Measurements from ENCODE around the gene DOCK4. TPM values are rescaled to one million over a fixed set of nuclear protein-coding genes. Genes with fewer than 3 reads are reported as not detected.

DOCK4 gene
- total RNA-seq, 1 experiment from 2014 or later, result 20.4 TPM

DNA sequence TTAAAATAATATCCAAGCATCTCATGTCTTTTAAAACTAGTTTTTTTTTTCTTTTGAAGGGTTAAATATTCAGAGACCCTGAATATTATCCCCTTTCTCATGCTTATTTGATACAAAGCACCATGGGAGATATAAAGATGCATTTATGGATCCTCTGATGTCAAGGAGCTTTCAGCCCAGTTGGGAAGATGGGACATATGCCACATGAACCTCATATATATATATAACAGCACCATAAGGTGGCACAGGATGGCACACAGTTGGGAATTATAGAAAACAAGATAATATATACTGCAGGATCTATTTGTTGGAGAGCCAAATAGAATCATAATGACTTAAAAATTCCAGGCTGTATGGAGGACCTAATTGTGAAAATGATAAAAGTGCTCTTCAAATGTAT, 458.5 kb downstream of the DOCK4 start:
- peaks cover 8% of the 10 kb centered on the region for H3K4me1 Mint-ChIP-seq
- no peak for DNase-seq (ENCODE audit: low spot score)
- ChIA-PET CTCF (no interaction called here), POLR2A (no interaction called here)
- no peak overlapping the region for H3K27ac Mint-ChIP-seq
- TF ChIP-seq, protein P1, sequence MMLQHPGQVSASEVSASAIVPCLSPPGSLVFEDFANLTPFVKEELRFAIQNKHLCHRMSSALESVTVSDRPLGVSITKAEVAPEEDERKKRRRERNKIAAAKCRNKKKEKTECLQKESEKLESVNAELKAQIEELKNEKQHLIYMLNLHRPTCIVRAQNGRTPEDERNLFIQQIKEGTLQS (CRISPR knock-in tag; conservative IDR thresholded peaks at IDR 0.05), result no peak
- TF ChIP-seq, protein P2, sequence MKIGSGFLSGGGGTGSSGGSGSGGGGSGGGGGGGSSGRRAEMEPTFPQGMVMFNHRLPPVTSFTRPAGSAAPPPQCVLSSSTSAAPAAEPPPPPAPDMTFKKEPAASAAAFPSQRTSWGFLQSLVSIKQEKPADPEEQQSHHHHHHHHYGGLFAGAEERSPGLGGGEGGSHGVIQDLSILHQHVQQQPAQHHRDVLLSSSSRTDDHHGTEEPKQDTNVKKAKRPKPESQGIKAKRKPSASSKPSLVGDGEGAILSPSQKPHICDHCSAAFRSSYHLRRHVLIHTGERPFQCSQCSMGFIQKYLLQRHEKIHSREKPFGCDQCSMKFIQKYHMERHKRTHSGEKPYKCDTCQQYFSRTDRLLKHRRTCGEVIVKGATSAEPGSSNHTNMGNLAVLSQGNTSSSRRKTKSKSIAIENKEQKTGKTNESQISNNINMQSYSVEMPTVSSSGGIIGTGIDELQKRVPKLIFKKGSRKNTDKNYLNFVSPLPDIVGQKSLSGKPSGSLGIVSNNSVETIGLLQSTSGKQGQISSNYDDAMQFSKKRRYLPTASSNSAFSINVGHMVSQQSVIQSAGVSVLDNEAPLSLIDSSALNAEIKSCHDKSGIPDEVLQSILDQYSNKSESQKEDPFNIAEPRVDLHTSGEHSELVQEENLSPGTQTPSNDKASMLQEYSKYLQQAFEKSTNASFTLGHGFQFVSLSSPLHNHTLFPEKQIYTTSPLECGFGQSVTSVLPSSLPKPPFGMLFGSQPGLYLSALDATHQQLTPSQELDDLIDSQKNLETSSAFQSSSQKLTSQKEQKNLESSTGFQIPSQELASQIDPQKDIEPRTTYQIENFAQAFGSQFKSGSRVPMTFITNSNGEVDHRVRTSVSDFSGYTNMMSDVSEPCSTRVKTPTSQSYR (CRISPR knock-in tag; IDR thresholded peaks at IDR 0.05), result no peak
- TF ChIP-seq NR3C1 (CRISPR knock-in tag; conservative IDR thresholded peaks at IDR 0.05; ENCODE audit: low read depth) (no peak), FOXK1 (CRISPR knock-in tag; IDR thresholded peaks at IDR 0.05) (no peak), ZNF263 (CRISPR knock-in tag; IDR thresholded peaks at IDR 0.05; ENCODE audit: low read depth) (no peak), ETV6 (CRISPR knock-in tag; IDR thresholded peaks at IDR 0.05) (no peak), RELA (CRISPR knock-in tag; IDR thresholded peaks at IDR 0.05; ENCODE audit: borderline replicate concordance) (no peak), KAT7 (CRISPR knock-in tag; IDR thresholded peaks at IDR 0.05; ENCODE audit: borderline replicate concordance) (no peak), NFYB (CRISPR knock-in tag; conservative IDR thresholded peaks at IDR 0.05; ENCODE audit: low read depth) (no peak), ATF1 (CRISPR knock-in tag; IDR thresholded peaks at IDR 0.05) (no peak), TEAD4 (CRISPR knock-in tag; IDR thresholded peaks at IDR 0.05) (no peak)
- TF ChIP-seq, protein P3, sequence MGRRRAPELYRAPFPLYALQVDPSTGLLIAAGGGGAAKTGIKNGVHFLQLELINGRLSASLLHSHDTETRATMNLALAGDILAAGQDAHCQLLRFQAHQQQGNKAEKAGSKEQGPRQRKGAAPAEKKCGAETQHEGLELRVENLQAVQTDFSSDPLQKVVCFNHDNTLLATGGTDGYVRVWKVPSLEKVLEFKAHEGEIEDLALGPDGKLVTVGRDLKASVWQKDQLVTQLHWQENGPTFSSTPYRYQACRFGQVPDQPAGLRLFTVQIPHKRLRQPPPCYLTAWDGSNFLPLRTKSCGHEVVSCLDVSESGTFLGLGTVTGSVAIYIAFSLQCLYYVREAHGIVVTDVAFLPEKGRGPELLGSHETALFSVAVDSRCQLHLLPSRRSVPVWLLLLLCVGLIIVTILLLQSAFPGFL (CRISPR knock-in tag; IDR thresholded peaks at IDR 0.05; ENCODE audit: borderline replicate concordance), result no peak
- TF ChIP-seq, protein P4, sequence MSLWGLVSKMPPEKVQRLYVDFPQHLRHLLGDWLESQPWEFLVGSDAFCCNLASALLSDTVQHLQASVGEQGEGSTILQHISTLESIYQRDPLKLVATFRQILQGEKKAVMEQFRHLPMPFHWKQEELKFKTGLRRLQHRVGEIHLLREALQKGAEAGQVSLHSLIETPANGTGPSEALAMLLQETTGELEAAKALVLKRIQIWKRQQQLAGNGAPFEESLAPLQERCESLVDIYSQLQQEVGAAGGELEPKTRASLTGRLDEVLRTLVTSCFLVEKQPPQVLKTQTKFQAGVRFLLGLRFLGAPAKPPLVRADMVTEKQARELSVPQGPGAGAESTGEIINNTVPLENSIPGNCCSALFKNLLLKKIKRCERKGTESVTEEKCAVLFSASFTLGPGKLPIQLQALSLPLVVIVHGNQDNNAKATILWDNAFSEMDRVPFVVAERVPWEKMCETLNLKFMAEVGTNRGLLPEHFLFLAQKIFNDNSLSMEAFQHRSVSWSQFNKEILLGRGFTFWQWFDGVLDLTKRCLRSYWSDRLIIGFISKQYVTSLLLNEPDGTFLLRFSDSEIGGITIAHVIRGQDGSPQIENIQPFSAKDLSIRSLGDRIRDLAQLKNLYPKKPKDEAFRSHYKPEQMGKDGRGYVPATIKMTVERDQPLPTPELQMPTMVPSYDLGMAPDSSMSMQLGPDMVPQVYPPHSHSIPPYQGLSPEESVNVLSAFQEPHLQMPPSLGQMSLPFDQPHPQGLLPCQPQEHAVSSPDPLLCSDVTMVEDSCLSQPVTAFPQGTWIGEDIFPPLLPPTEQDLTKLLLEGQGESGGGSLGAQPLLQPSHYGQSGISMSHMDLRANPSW (CRISPR knock-in tag; conservative IDR thresholded peaks at IDR 0.05; ENCODE audit: low read depth), result no peak
- TF ChIP-seq, protein P5, sequence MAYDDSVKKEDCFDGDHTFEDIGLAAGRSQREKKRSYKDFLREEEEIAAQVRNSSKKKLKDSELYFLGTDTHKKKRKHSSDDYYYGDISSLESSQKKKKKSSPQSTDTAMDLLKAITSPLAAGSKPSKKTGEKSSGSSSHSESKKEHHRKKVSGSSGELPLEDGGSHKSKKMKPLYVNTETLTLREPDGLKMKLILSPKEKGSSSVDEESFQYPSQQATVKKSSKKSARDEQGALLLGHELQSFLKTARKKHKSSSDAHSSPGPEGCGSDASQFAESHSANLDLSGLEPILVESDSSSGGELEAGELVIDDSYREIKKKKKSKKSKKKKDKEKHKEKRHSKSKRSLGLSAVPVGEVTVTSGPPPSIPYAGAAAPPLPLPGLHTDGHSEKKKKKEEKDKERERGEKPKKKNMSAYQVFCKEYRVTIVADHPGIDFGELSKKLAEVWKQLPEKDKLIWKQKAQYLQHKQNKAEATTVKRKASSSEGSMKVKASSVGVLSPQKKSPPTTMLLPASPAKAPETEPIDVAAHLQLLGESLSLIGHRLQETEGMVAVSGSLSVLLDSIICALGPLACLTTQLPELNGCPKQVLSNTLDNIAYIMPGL (CRISPR knock-in tag; IDR thresholded peaks at IDR 0.05), result no peak
- TF ChIP-seq, protein P6, sequence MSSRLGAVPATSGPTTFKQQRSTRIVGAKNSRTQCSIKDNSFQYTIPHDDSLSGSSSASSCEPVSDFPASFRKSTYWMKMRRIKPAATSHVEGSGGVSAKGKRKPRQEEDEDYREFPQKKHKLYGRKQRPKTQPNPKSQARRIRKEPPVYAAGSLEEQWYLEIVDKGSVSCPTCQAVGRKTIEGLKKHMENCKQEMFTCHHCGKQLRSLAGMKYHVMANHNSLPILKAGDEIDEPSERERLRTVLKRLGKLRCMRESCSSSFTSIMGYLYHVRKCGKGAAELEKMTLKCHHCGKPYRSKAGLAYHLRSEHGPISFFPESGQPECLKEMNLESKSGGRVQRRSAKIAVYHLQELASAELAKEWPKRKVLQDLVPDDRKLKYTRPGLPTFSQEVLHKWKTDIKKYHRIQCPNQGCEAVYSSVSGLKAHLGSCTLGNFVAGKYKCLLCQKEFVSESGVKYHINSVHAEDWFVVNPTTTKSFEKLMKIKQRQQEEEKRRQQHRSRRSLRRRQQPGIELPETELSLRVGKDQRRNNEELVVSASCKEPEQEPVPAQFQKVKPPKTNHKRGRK (CRISPR knock-in tag; IDR thresholded peaks at IDR 0.05; ENCODE audit: borderline replicate concordance), result no peak
- TF ChIP-seq, protein P7, sequence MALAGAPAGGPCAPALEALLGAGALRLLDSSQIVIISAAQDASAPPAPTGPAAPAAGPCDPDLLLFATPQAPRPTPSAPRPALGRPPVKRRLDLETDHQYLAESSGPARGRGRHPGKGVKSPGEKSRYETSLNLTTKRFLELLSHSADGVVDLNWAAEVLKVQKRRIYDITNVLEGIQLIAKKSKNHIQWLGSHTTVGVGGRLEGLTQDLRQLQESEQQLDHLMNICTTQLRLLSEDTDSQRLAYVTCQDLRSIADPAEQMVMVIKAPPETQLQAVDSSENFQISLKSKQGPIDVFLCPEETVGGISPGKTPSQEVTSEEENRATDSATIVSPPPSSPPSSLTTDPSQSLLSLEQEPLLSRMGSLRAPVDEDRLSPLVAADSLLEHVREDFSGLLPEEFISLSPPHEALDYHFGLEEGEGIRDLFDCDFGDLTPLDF (CRISPR knock-in tag; IDR thresholded peaks at IDR 0.05), result no peak
- no peak for ATAC-seq
- no peak overlapping the region for H3K4me3 Mint-ChIP-seq
- no peaks in the 10 kb centered on the region for H3K27me3 Mint-ChIP-seq (ENCODE audit: low read depth)
- 0 out of 2 replicates have a peak, but pooled peaks cover 7% of the 10 kb centered on the region for H3K9me3 Mint-ChIP-seq
- peaks cover 26% of the 10 kb centered on the region for H3K36me3 Mint-ChIP-seq
